Keratinocyte (primary cell): Measurements from ENCODE around the gene SULT1B1. TPM values are rescaled to one million over a fixed set of nuclear protein-coding genes. Genes with fewer than 3 reads are reported as not detected.

ENCODE experiments used
- DNase-seq: peaks from one replicate; pipeline ENCODE4 v3.0.0-alpha.2; 2011; ENCODE audit warnings: low read depth, missing footprints, low spot score
- FAIRE-seq: peaks from 2 replicates; lab custom pipeline; 2011; peaks lifted over from hg19 to GRCh38; lab: Jason Lieb, UNC
- H2AFZ ChIP-seq: 2 replicates; pipeline ENCODE4 v1.6.0; 2012; ENCODE audit warnings: low read length, control low read depth, inconsistent platforms; ENCODE audit not compliant: control insufficient read depth
- H3K27ac ChIP-seq: 2 replicates; pipeline ENCODE4 v1.5.1; 2011; ENCODE audit warnings: low read length; ENCODE audit not compliant: control insufficient read depth, insufficient read depth
- H3K27me3 ChIP-seq: 3 replicates; pipeline ENCODE4 v1.6.0; 2011; ENCODE audit warnings: low read length; ENCODE audit not compliant: control insufficient read depth, insufficient read depth; ENCODE audit errors: extremely low read depth
- H3K36me3 ChIP-seq, 2 experiments: 2 replicates in 1 of 2; 3 replicates in 1 of 2; pipeline ENCODE4 v1.5.1; 2011; ENCODE audit warnings: low read length in 2 of 2, mild to moderate bottlenecking in 1 of 2; ENCODE audit not compliant: control insufficient read depth in 2 of 2, insufficient read depth in 2 of 2; ENCODE audit errors: extremely low read depth in 1 of 2
- H3K4me1 ChIP-seq: 3 replicates; pipeline ENCODE4 v1.5.1; 2011; ENCODE audit warnings: low read length; ENCODE audit not compliant: control insufficient read depth, insufficient read depth; ENCODE audit errors: extremely low read depth
- H3K4me2 ChIP-seq: 3 replicates; pipeline ENCODE4 v1.6.0; 2011; ENCODE audit warnings: low read depth, low read length; ENCODE audit not compliant: control insufficient read depth, insufficient read depth; ENCODE audit errors: extremely low read depth
- H3K4me3 ChIP-seq, 3 experiments: fragments of 200-600 bp in 1 of 3; sonication (generic) in 1 of 3; 2 replicates in 2 of 3; 3 replicates in 1 of 3; pipeline ENCODE4 v1.5.1; 2011 to 2016; ENCODE audit warnings: low read length in 3 of 3, mild to moderate bottlenecking in 3 of 3, control low read depth in 2 of 3, inconsistent platforms in 1 of 3, low read depth in 1 of 3, mixed read lengths in 1 of 3, mixed run types in 1 of 3, moderate library complexity in 1 of 3; ENCODE audit not compliant: control insufficient read depth in 2 of 3, insufficient read depth in 2 of 3; ENCODE audit errors: extremely low read depth in 1 of 3
- H3K79me2 ChIP-seq: 2 replicates; pipeline ENCODE4 v1.6.0; 2012; ENCODE audit warnings: low read length; ENCODE audit not compliant: control insufficient read depth, insufficient read depth
- H3K9ac ChIP-seq: 3 replicates; pipeline ENCODE4 v1.6.0; 2011; ENCODE audit warnings: low read length; ENCODE audit not compliant: control insufficient read depth, insufficient read depth; ENCODE audit errors: extremely low read depth
- H3K9me1 ChIP-seq: 3 replicates; pipeline ENCODE4 v1.6.0; 2011; ENCODE audit warnings: low read length; ENCODE audit not compliant: control insufficient read depth, insufficient read depth; ENCODE audit errors: extremely low read depth
- H3K9me3 ChIP-seq: 2 replicates; pipeline ENCODE4 v1.5.1; 2012; ENCODE audit warnings: low read depth, low read length; ENCODE audit not compliant: control insufficient read depth
- H4K20me1 ChIP-seq: 3 replicates; pipeline ENCODE4 v1.6.0; 2011; ENCODE audit warnings: low read length; ENCODE audit not compliant: control insufficient read depth, insufficient read depth; ENCODE audit errors: extremely low read depth
- EZH2 ChIP-seq: IDR thresholded peaks from one replicate; pipeline ENCODE4 v1.6.1; 2012; ENCODE audit warnings: inconsistent platforms, mild to moderate bottlenecking, low read length, moderate library complexity
- dilution Hi-C: fragments of 300-500 bp; cut with MboI; formaldehyde crosslinking; loops from one replicate; pipeline ENCODE4 v1.7.0; 2020; ENCODE audit warnings: low sequenced_read_pairs; ENCODE audit not compliant: extremely low pct_ligation_motif_present
- polyA plus RNA-seq, 5 experiments: library from polyadenylated mRNA; depleted of rRNA in 3 of 5; stranded (reverse) in 3 of 5; stranded (forward) in 1 of 5; unstranded in 1 of 5; fragments of >200 nt; gene quantifications; 1 replicate in 1 of 5; 2 replicates in 3 of 5; 3 replicates in 1 of 5; pipeline versions ENCODE4 v1.2.1 to v1.2.3, GENCODE V29; 2011 to 2012; ENCODE audit warnings: missing spikeins in 2 of 5, low read depth in 1 of 5, low replicate concordance in 1 of 5
- TF ChIP-seq, protein P1 (sequence below), 3 experiments: IDR thresholded peaks in 1 of 3; conservative IDR thresholded peaks in 1 of 3; optimal IDR thresholded peaks in 1 of 3; 2 replicates in 2 of 3; 3 replicates in 1 of 3; pipeline versions ENCODE3 to v1.5.1; 2011; ENCODE audit warnings: low read length in 3 of 3, mild to moderate bottlenecking in 3 of 3, moderate library complexity in 2 of 3, control low read depth in 1 of 3, inconsistent platforms in 1 of 3; ENCODE audit not compliant: insufficient read depth in 2 of 3; ENCODE audit errors: extremely low read depth in 1 of 3

SULT1B1 gene
- polyA plus RNA-seq, 1 donor (not counting 4 experiments of a cell fraction or from before 2014, with no cell fraction given): 0.39 TPM

DNA sequence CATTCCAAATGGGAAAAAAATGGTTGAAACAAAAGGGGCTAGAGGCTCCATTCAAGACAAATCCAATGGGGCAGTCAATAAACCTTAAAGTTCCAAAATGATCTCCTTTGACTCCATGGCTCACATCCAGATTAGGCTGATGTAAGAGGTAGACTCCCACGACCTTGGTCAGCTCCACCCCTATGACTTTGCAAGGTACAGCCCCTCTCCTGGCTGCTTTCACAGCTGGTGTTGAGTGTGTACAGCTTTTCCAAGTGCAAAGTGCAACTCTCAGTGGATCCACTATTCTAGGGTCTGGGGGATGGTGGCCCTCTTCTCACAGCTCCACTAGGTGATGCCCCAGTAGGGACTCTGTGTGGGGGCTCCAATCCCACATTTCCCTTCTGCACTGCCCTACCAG is 21.5 kb downstream of the SULT1B1 start:
- Histone ChIP-seq H3K9me3 (no peaks in the 10 kb centered on the region), H4K20me1 (no peaks in the 10 kb centered on the region), H3K9ac (no peak overlapping the region), H3K4me3 (no peak overlapping the region), H3K79me2 (no peaks in the 10 kb centered on the region), H2AFZ (no peak overlapping the region), H3K4me1 (no peaks in the 10 kb centered on the region), H3K9me1 (no peaks in the 10 kb centered on the region), H3K4me2 (no peak overlapping the region), H3K27ac (no peak overlapping the region), H3K36me3 (no peaks in the 10 kb centered on the region), H3K27me3 (no peaks in the 10 kb centered on the region)
- FAIRE-seq (no peak), DNase-seq (no peak)
- TF ChIP-seq EZH2: no peak
- TF ChIP-seq, protein P1, sequence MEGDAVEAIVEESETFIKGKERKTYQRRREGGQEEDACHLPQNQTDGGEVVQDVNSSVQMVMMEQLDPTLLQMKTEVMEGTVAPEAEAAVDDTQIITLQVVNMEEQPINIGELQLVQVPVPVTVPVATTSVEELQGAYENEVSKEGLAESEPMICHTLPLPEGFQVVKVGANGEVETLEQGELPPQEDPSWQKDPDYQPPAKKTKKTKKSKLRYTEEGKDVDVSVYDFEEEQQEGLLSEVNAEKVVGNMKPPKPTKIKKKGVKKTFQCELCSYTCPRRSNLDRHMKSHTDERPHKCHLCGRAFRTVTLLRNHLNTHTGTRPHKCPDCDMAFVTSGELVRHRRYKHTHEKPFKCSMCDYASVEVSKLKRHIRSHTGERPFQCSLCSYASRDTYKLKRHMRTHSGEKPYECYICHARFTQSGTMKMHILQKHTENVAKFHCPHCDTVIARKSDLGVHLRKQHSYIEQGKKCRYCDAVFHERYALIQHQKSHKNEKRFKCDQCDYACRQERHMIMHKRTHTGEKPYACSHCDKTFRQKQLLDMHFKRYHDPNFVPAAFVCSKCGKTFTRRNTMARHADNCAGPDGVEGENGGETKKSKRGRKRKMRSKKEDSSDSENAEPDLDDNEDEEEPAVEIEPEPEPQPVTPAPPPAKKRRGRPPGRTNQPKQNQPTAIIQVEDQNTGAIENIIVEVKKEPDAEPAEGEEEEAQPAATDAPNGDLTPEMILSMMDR (optimal IDR thresholded peaks at IDR 0.05 in 1 of 3, IDR thresholded peaks at IDR 0.05 in 1 of 3, conservative IDR thresholded peaks at IDR 0.05 in 1 of 3; ENCODE audit: extremely low read depth in 1 of 3, insufficient read depth in 2 of 3, low read length in 3 of 3): no peak
- dilution Hi-C loops: no loop called here

- Histone ChIP-seq H3K79me2 (no peaks in the 10 kb centered on the region), H3K4me1 (no peaks in the 10 kb centered on the region), H3K4me3 (no peak overlapping the region), H3K4me2 (no peak overlapping the region), H2AFZ (no peak overlapping the region), H3K9ac (no peak overlapping the region), H3K9me1 (no peaks in the 10 kb centered on the region), H3K9me3 (no peaks in the 10 kb centered on the region), H3K36me3 (no peaks in the 10 kb centered on the region), H4K20me1 (no peaks in the 10 kb centered on the region), H3K27ac (no peak overlapping the region), H3K27me3 (no peaks in the 10 kb centered on the region)
- DNase-seq (no peak), FAIRE-seq (no peak)
- no peak for TF ChIP-seq EZH2
- TF ChIP-seq, protein P1 (optimal IDR thresholded peaks at IDR 0.05 in 1 of 3, IDR thresholded peaks at IDR 0.05 in 1 of 3, conservative IDR thresholded peaks at IDR 0.05 in 1 of 3; ENCODE audit: extremely low read depth in 1 of 3, insufficient read depth in 2 of 3, low read length in 3 of 3): no peak
- dilution Hi-C loops: no loop called here
These were observed 25.3 kb downstream of the SULT1B1 start for GRCh38 chr4:69735119-69735518.
